HG02938 (cell line): ENCODE measurements around the gene FAM50A.
A peak's percentile ranks its signal among the peaks of the same experiment; 100 is the strongest.

Source experiments
- ATAC-seq: cut with Tn5 transposase; IDR thresholded peaks from one replicate; pipeline ENCODE4 v1.9.1; 2021; ENCODE audit warnings: mild to moderate bottlenecking, moderate library complexity; ENCODE audit not compliant: unreplicated experiment

FAM50A gene

GRCh38 chrX:154463611-154464220 lies 19.8 kb downstream of the FAM50A start:
- ATAC-seq, result no peak

DNA sequence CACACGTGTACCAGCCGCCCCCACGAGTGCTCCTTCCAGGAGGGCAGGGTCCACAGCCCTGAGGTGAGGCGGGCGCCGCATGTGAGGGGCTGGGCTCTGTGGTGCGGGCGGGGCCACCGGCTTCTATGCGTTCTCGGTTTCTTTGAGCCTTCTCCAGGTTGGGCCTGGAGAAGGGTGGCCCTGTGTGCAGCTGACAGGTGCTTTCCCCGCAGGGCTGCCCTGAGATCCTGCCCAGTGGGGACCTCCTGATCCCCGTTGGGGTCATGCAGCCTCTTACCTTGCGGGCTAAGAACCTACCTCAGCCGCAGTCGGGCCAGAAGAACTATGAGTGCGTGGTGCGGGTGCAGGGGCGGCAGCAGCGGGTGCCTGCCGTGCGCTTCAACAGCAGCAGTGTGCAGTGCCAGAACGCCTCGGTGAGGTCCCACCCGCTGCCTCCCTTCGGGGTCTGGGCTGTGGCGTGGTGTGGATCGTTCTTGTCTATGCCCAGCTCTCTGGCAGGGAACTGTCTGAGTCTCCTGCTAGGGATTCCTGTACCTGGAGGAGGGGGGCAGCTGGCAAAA lies 20.9 kb downstream of the FAM50A start:
- no peak for ATAC-seq

DNA sequence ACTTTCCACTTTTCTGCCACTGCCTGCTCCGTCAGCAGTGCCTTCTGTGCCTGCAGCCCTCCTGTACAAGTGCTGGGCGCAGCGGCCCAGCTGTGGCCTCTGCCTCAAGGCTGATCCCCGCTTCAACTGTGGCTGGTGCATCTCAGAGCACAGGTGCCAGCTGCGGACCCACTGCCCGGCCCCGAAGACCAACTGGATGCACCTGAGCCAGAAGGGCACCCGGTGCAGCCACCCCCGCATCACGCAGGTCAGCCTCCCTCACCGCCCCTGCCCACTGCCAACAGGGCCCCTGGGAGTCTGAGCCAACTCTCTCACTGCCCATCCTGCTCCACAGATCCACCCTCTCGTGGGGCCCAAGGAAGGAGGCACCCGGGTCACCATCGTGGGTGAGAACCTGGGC lies 21.7 kb downstream of the FAM50A start:
- no peak for ATAC-seq

- no peak for ATAC-seq
Observed at GRCh38 chrX:154466036-154466435, 22.1 kb downstream of the FAM50A start.

GRCh38 chrX:154466907-154467306 lies 23.0 kb downstream of the FAM50A start:
- no peak for ATAC-seq

GRCh38 chrX:154467556-154467955 lies 23.6 kb downstream of the FAM50A start:
- ATAC-seq, result no peak

GRCh38 chrX:154468217-154468616 lies 24.3 kb downstream of the FAM50A start:
- ATAC-seq, result no peak

GRCh38 chrX:154469114-154469513 lies 25.2 kb downstream of the FAM50A start:
- no peak for ATAC-seq

- no peak for ATAC-seq
Observed at GRCh38 chrX:154469880-154470279, 25.9 kb downstream of the FAM50A start.

DNA sequence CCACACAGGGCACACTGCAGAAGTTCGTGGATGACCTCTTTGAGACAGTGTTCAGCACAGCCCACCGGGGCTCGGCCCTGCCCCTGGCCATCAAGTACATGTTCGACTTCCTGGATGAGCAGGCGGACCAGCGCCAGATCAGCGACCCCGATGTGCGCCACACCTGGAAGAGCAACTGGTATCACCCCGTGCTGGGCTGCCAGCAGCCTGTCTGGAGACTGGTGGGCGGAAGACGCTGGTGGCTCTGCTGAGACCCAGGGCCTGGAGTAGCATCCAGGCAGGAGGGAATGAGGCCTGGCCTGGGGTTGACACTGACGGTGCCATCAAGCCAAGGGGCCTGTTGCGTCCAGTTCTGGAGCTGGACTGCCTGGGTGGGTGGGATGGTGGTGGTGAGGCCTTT lies 26.5 kb downstream of the FAM50A start:
- ATAC-seq, result no peak

GRCh38 chrX:154470914-154471568 lies 27.1 kb downstream of the FAM50A start:
- no peak for ATAC-seq

DNA sequence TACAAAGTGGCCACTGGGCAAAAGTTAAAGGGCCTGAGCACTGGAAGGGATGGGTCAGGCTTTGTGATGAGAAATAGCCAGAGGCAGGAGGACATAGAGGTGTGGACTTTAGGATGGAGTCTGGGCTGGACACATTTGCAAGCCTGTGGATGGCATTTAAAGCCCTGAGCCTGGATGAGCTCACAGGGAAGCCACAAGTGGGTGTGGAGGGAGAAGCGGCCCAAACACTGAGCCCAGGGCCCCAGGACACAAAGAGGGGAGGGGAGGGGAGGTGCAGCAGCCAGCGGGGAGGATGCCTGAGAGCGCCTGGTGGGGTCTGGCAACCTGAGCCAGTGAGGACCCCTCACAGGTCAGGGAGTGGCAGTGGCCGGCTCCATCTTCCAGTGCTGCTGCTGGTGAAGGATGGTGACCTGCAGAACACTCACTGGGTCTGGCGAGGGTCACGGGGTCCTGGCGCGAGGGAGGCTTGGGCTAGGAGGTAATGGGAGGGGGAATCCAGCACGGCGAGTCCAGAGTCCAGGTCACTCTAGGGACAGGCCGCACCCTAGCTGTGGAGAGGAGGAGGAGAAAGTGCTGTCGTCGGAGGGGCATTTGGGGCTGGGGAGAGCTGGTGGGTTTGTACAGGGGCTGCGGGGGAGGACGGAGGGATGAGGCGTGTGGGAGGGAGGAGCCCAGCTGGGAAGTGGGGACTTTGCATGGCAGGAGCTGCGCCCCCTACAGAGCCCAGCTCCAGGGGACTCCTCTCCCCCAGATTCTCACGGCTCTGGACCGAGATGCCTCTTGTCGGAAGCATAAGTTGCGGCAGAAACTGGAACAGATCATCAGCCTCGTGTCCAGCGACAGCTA lies 28.1 kb downstream of the FAM50A start:
- ATAC-seq, result no peak

DNA sequence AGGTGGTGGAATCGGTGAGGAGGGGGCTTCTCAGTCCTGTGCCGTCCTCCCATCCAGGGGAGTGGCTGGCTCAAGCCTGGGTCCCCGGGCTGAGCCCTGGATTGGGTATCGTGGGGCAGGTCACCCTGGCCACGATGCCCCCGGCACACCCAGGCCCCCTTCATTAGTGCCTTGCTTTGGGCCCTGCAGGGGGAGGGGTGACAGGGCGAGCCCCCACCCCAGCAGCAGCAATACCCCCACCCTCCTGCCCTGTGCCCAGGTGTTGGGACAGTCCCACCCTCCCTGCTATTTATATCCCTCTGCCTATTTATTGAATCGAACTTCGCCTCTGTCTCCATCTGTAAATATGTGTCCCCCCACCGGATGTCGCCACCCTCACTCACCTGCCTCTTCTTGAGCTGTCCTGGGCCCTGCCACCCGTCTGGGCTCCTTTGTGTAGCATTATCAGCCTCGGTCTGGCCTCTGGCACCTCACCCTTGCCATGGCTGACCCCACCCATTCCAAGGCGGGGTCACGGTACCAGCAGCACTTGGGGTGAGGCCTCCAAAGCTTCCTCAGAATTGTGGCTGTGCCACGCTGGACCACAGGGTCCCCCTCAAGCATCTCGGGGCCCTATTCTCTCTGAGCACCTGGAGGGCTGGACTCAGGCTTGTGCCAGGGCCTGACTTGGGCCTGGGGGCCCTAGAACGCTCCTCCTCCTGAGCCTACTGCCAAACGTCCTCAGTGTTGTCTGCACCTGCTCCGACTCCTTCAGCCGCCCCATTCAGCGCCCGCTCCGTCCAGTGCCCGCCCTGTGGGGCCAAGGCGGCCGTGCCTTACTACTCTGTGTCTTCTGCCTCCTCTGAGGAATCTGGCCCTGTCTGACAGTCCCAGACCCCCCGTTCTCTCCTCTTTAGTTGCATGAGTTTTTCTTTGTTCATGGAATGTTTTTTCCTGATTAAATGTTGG lies 29.0 kb downstream of the FAM50A start:
- ATAC-seq, result no peak

DNA sequence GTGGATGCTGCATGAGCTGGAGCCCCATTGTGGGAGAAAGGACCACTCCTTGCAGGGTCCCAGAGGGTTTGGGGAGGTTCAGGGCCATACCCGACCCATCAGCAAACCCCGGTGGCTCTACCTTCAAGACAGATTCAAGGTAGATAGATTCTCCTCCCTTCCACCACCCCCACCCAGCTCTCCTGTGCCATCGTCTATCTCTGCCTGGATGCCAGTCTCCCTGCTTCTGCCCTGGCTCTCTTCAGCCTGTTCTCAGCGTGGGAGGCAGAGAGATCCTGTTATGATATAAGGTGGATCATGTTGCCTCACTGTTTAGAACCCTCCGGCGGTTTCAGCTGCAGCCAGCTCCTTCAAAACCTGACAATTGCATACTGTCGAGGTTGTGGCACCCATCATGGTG lies 29.7 kb downstream of the FAM50A start:
- ATAC-seq, result no peak

DNA sequence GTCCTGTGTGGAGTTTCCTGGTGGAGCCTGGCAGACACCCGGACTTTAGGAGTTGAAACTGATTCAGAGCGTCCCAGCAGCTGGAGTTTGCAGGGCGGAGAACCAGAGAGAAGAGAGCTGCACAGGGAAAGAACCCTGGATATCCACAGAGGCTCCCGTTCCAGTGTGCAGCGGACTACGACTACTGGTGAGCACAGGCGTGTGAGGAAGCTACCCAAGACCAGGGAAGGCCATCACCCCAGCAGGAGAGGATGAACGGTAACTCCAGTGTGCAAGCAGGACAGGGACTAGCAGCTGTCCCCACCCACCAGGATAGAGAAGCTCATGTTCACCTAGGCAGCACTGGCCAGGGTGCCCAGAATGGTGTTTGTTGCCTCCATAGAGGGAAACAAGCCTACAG lies 32.9 kb downstream of the FAM50A start:
- no peak for ATAC-seq

GRCh38 chrX:154477891-154478477 lies 34.0 kb downstream of the FAM50A start:
- ATAC-seq, result no peak

DNA sequence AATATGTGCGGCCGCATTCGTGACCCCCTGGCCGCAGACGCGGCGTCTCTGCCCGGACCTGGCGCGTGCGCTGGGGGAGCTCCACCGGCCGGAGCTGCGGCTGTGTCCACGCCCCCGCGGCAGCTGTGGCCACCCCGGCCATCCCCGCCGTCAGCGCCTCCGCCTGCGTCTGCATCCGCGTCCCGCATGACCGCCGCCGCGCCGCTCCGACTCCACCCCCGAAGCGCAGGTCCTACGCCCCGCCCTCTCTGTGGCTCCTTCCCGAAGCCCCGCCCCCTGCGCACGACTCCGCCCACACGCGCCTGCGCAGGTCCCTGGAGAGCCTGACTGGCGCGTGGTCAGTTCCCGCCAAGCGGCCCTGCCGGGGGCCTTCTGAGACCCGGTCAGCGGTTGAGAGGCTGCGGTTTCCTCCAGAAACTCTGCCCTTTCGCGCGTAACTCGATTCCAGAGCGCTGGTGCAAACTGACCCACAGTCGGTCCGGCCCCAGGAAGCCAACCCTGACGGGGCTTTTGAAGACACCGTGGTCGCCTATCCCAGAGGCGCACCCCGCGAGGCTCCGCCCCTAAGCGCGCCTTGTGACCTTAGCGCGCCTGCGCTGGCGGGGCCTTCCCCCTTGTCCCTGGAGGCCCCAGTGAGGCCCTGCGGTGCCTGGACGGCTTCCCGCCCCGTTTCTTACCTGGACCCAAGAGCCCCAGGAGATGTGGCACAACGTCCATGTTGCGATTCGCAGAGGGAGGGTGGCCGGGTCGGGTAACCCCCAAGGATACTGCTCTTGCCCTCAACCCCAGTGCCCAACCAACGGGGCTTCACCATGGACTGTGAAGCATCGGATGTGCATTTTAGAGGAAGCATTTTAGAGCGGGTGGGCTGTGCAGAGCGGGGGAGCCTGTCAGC lies 35.0 kb downstream of the FAM50A start, which contains the start of gene LAGE3:
Gene LAGE3, minus strand, starts transcription at position 554 of the 895 bp plus-strand sequence. Its CDS starts 366 bp downstream, at position 188.
- ATAC-seq, result peak; percentile 77

DNA sequence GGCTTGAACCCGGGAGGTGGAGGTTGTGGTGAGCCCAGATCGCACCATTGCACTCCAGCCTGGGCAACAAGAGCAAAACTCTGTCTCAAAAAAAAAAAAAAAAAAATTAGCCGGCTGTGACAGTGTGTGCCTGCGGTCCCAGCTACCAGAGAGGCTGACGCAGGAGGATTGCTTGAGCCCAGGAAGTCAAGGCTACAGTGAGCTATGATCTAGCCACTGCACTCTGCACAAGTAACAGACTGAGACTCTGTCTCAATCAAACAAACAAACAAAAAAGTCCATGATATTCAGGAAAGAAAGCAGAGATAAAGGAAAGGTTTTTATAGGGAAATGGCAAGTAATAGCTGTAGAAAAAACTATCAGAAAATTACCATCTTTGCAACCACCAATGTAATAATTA lies 37.3 kb downstream of the FAM50A start:
- no peak for ATAC-seq
